GM19035 (cell line): ENCODE data around the gene DYNLL1.
"Not testable (repeated sequence)": the region's sequence is repeated elsewhere in the genome, so short reads cannot be mapped to it uniquely, and the experiment has no call there.

Experiments used
- ATAC-seq: cut with Tn5 transposase; IDR thresholded peaks from one replicate; pipeline ENCODE4 v1.9.1; 2021; ENCODE audit not compliant: unreplicated experiment

Gene DYNLL1

GRCh38 chr12:120473807-120474615 lies 21.9 kb upstream of the DYNLL1 start:
- no peak for ATAC-seq

- no peak for ATAC-seq
Observed at GRCh38 chr12:120474616-120474960, 21.3 kb upstream of the DYNLL1 start.

GRCh38 chr12:120475643-120476042 lies 20.3 kb upstream of the DYNLL1 start:
- no peak for ATAC-seq

- no peak for ATAC-seq
Observed at GRCh38 chr12:120479458-120479857, 16.5 kb upstream of the DYNLL1 start.

- ATAC-seq: no peak
Observed at GRCh38 chr12:120480211-120480610, 15.7 kb upstream of the DYNLL1 start.

- no peak for ATAC-seq
Observed at GRCh38 chr12:120481022-120481767, 14.7 kb upstream of the DYNLL1 start.

GRCh38 chr12:120483621-120484020 lies 12.3 kb upstream of the DYNLL1 start:
- ATAC-seq: no peak

GRCh38 chr12:120485961-120486881 lies 9.7 kb upstream of the DYNLL1 start:
- ATAC-seq: no peak

- not testable (repeated sequence) for ATAC-seq
Observed at GRCh38 chr12:120487552-120487951, 8.4 kb upstream of the DYNLL1 start.

GRCh38 chr12:120488057-120488640 lies 7.8 kb upstream of the DYNLL1 start:
- ATAC-seq: no peak

- no peak for ATAC-seq
Observed at GRCh38 chr12:120489018-120489417, 6.9 kb upstream of the DYNLL1 start.

- ATAC-seq: no peak
Observed at GRCh38 chr12:120490325-120490724, 5.6 kb upstream of the DYNLL1 start.

GRCh38 chr12:120490833-120491512 lies 4.9 kb upstream of the DYNLL1 start:
- ATAC-seq: no peak

- ATAC-seq: no peak
Observed at GRCh38 chr12:120495186-120495730, 655 bp upstream of the DYNLL1 start.

GRCh38 chr12:120496413-120497340 lies 764 bp downstream of the DYNLL1 start:
- ATAC-seq: peak; percentile 8

- no peak for ATAC-seq
Observed at GRCh38 chr12:120497524-120498150, 1.7 kb downstream of the DYNLL1 start.

GRCh38 chr12:120498870-120499515 lies 3.1 kb downstream of the DYNLL1 start:
- no peak for ATAC-seq

GRCh38 chr12:120500581-120500980 lies 4.7 kb downstream of the DYNLL1 start:
- no peak for ATAC-seq
